GM12878 (cell line): ENCODE results near the gene BNIP5. TPM values are rescaled to one million over a fixed set of nuclear protein-coding genes. Genes with fewer than 3 reads are reported as not detected.
"Not testable (repeated sequence)": the region's sequence is repeated elsewhere in the genome, so short reads cannot be mapped to it uniquely, and the experiment has no call there.

Source experiments
- ATAC-seq: fragments of 200-7000 bp; cut with Tn5 transposase; 3 replicates; pipeline ENCODE4 v1.9.1; 2020; ENCODE audit warnings: mild to moderate bottlenecking, moderate library complexity
- BruUV-seq: library from RNA; stranded (reverse); fragments of 400-500 nt; replicated peaks from 2 replicates; lab custom pipeline; 2021; lab: Mats Ljungman, UMichigan
- CTCF ChIA-PET: fragments of 300-600 bp; sonication (Branson Sonifier 250); formaldehyde crosslinking; extraction: SDS; loops from one replicate; lab custom pipeline; 2021; ENCODE audit warnings: inconsistent platforms; lab: Yijun Ruan, JAX
- POLR2A ChIA-PET: fragments of 350-600 bp; formaldehyde crosslinking; extraction: SDS; loops from one replicate; lab custom pipeline; 2021; ENCODE audit warnings: inconsistent platforms; lab: Charles Lee
- RAD21 ChIA-PET: fragments of 300-600 bp; sonication (Branson Sonifier 250); formaldehyde crosslinking; loops from one replicate; lab custom pipeline; 2023; ENCODE audit warnings: antibody characterized with exemption; ENCODE audit not compliant: unreplicated experiment; lab: Charles Lee
- SMC1A ChIA-PET: fragments of 300-600 bp; sonication (Branson Sonifier 250); formaldehyde crosslinking; loops from one replicate; lab custom pipeline; 2023; ENCODE audit not compliant: unreplicated experiment, uncharacterized antibody; lab: Charles Lee
- DNase-seq: peaks from one replicate; pipeline ENCODE4 v3.0.0-alpha.2; 2011; ENCODE audit warnings: low read depth, low spot score
- FAIRE-seq: peaks from 3 replicates; lab custom pipeline; 2011; peaks lifted over from hg19 to GRCh38; lab: Jason Lieb, UNC
- H2AFZ ChIP-seq: 2 replicates; pipeline ENCODE4 v1.6.0; 2011; ENCODE audit warnings: low read depth, low read length, control low read depth; ENCODE audit not compliant: control insufficient read depth
- H3K27ac ChIP-seq: 2 replicates; pipeline ENCODE4 v1.5.1; 2011; ENCODE audit warnings: control low read depth; ENCODE audit not compliant: control insufficient read depth, insufficient read depth
- H3K27me3 ChIP-seq, 2 experiments: replicated peaks in 1 of 2; 2 replicates each; pipeline versions ENCODE4 v1.6.0 to v1.6.1; 2011; ENCODE audit warnings: low read length in 1 of 2; ENCODE audit not compliant: control insufficient read depth in 2 of 2, insufficient read depth in 2 of 2
- H3K36me3 ChIP-seq, 2 experiments: 2 replicates each; pipeline ENCODE4 v1.5.1; 2011; ENCODE audit warnings: low read length in 1 of 2; ENCODE audit not compliant: control insufficient read depth in 2 of 2, insufficient read depth in 2 of 2
- H3K4me1 ChIP-seq: 2 replicates; pipeline ENCODE4 v1.6.1; 2011; ENCODE audit warnings: mild to moderate bottlenecking, low read length, moderate library complexity, mixed read lengths; ENCODE audit not compliant: control insufficient read depth, insufficient read depth
- H3K4me2 ChIP-seq: 2 replicates; pipeline ENCODE4 v1.6.0; 2011; ENCODE audit warnings: control low read depth; ENCODE audit not compliant: control insufficient read depth, insufficient read depth
- H3K4me3 ChIP-seq: fragments of 200-600 bp; sonication (generic); 2 replicates; pipeline ENCODE4 v1.5.1; 2016
- H3K79me2 ChIP-seq: 2 replicates; pipeline ENCODE4 v1.6.0; 2011; ENCODE audit warnings: low read length; ENCODE audit not compliant: control insufficient read depth, insufficient read depth
- H3K9ac ChIP-seq: 2 replicates; pipeline ENCODE4 v1.8.0; 2011; ENCODE audit warnings: low read length, control low read depth, mixed read lengths; ENCODE audit not compliant: control insufficient read depth, insufficient read depth
- H3K9me3 ChIP-seq: replicated peaks from 3 replicates; pipeline ENCODE4 v1.5.1; 2011; ENCODE audit warnings: mild to moderate bottlenecking, low read length; ENCODE audit not compliant: control insufficient read depth, insufficient read depth
- H4K20me1 ChIP-seq: 2 replicates; pipeline ENCODE4 v1.6.0; 2011; ENCODE audit not compliant: control insufficient read depth, insufficient read depth
- EP300 ChIP-seq, 2 experiments: fragments of 150-350 bp in 1 of 2; IDR thresholded peaks; 2 replicates each; pipeline ENCODE4 v1.6.1; 2011 to 2012; ENCODE audit warnings: low read depth in 2 of 2, low read length in 2 of 2, borderline replicate concordance in 1 of 2, improper control_type of control experiment in 1 of 2, inconsistent platforms in 1 of 2; ENCODE audit not compliant: control insufficient read depth in 1 of 2
- HDGF ChIP-seq: fragments of 450-650 bp; IDR thresholded peaks from 2 replicates; pipeline ENCODE4 v1.6.1; 2016; ENCODE audit warnings: antibody characterized with exemption
- NBN ChIP-seq: fragments of 450-650 bp; IDR thresholded peaks from 2 replicates; pipeline ENCODE4 v1.6.1; 2016
- RAD51 ChIP-seq: fragments of 450-650 bp; IDR thresholded peaks from 2 replicates; pipeline ENCODE4 v1.6.1; 2016; ENCODE audit warnings: moderate library complexity, mild to moderate bottlenecking, inconsistent platforms
- SIX5 ChIP-seq: IDR thresholded peaks from 2 replicates; pipeline ENCODE4 v1.6.1; 2011; ENCODE audit warnings: mild to moderate bottlenecking, low read depth, low read length, moderate library complexity; ENCODE audit not compliant: severe bottlenecking
- WGBS: methylation state at CpG from one replicate; pipeline ENCODE4 v1.1.6; 2016; ENCODE audit warnings: low lambda C conversion rate; ENCODE audit not compliant: insufficient replicate concordance, insufficient coverage; ENCODE audit errors: missing lambda C conversion rate; 5-methylcytosine and 5-hydroxymethylcytosine counted together
- in situ Hi-C: fragments of 300-500 bp; cut with MboI; formaldehyde crosslinking; loops from 9 replicates; pipeline ENCODE4 v1.14.3; 2018; ENCODE audit warnings: mixed read lengths
- intact Hi-C: fragments of 100-400 bp; cut with micrococcal nuclease; formaldehyde crosslinking; loops from one replicate; pipeline ENCODE4 v1.14.2; 2022; ENCODE audit not compliant: unreplicated experiment
- polyA plus RNA-seq, 11 experiments: library from polyadenylated mRNA; depleted of rRNA in 4 of 11; unstranded in 6 of 11; stranded (reverse) in 5 of 11; fragments of >200 nt; fragmentation: Nextera tagmentation in 4 of 11; fragmentation: Illumina TruSeq in 1 of 11; extraction: Ambion mirVana in 4 of 11; extraction: Trizol in 1 of 11; gene quantifications; 1 replicate in 1 of 11; 2 replicates in 10 of 11; pipeline versions ENCODE4 v1.2.1 to v1.2.3, GENCODE V29; 2011 to 2016; ENCODE audit warnings: inconsistent platforms in 2 of 11, missing spikeins in 2 of 11, low read depth in 1 of 11
- total RNA-seq, 4 experiments: library from RNA; depleted of rRNA in 3 of 4; stranded (reverse); fragments of >200 nt in 3 of 4; fragmentation: Illumina TruSeq in 1 of 4; extraction: Trizol in 1 of 4; gene quantifications; 2 replicates each; pipeline versions ENCODE4 v1.2.1 to v1.2.3, GENCODE V29; 2013 to 2021
- TF ChIP-seq, protein P1 (sequence below): fragments of 450-650 bp; IDR thresholded peaks from 2 replicates; pipeline ENCODE4 v1.6.1; 2017; ENCODE audit warnings: low read depth, mild to moderate bottlenecking, moderate library complexity

BNIP5 gene
- total and polyA plus RNA-seq, 10 of the 15 experiments (the other 5 are each of a cell fraction or from before 2014, with no cell fraction given) = 0.02 to 0.68 (median 0.05) TPM; not detected in 2

DNA sequence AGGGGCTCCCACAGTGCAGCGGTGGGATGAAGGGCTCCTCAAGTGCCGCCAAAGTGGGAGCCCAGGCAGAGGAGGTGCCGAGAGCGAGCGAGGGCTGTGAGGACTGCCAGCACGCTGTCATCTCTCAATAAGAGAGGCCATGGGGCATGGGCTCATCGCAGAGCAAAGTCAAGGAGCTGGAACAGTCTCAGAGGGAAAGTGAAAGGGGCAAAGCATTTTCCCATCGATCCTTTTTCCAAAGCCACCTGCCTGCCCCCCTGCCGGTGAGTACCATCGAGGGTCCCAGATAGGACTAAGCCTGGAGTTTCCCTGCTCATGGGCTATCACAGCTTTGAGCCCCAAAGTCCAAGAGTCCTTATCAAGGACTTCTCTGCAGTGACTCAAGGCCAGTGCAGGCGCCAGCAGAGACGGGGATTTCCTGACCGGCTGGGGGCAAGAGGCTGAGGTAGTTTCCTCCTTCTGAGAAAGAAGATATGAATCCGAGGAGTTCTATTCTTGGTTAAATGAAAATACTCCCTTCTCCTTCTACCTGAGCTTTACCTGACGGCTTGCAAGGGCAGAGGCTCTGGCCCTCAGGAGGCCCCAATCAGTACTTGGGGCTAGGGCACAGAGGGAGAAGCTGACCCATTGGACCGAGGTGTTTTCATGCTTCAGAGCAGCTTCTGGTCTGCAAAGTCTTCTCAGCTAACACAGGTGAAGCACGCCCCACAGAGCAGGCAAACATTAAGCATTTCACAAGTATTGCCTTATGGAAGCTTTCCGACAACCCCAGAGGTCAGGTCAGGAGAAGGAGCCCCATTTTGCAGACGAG, 28.2 kb upstream of the BNIP5 start (continued):
- TF ChIP-seq EP300 (IDR thresholded peaks at IDR 0.05; ENCODE audit: borderline replicate concordance in 1 of 2, control insufficient read depth in 1 of 2, low read depth in 2 of 2, low read length in 2 of 2) (0 out of 4 replicates have a peak, but pooled peaks of 1 of the 2 experiments have one; percentile 9), HDGF (peak; percentile 55; the same call in 1 of the 2 replicates), SIX5 (no peak), NBN (0 out of 2 replicates have a peak, but pooled peaks have one; percentile 54), RAD51 (no peak)
- TF ChIP-seq, protein P1, sequence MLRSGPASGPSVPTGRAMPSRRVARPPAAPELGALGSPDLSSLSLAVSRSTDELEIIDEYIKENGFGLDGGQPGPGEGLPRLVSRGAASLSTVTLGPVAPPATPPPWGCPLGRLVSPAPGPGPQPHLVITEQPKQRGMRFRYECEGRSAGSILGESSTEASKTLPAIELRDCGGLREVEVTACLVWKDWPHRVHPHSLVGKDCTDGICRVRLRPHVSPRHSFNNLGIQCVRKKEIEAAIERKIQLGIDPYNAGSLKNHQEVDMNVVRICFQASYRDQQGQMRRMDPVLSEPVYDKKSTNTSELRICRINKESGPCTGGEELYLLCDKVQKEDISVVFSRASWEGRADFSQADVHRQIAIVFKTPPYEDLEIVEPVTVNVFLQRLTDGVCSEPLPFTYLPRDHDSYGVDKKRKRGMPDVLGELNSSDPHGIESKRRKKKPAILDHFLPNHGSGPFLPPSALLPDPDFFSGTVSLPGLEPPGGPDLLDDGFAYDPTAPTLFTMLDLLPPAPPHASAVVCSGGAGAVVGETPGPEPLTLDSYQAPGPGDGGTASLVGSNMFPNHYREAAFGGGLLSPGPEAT = peak; percentile 91

- H3K79me2 ChIP-seq, BruUV-seq, ATAC-seq, H3K27me3 ChIP-seq, in situ Hi-C loops, H4K20me1 ChIP-seq, H3K4me2 ChIP-seq, H3K36me3 ChIP-seq, H3K9ac ChIP-seq, H3K4me3 ChIP-seq, H2AFZ ChIP-seq, DNase-seq, H3K9me3 ChIP-seq, intact Hi-C loops, FAIRE-seq: not testable (repeated sequence)
- WGBS = 94% methylated on average over 19 of the region's 34 CpGs
- RAD21 ChIA-PET = interaction anchor here (0.9 to 1.4 kb wide), 4 partner anchors 8 to 58 kb away, joined by 3 to 9 read pairs (median 6); no protein-coding TSS in a partner anchor
- Histone ChIP-seq H3K4me1 (peaks cover 37% of the 10 kb centered on the region), H3K27ac (peak overlapping the region; percentile 81)
- SMC1A ChIA-PET = interaction anchor here (0.6 to 19.6 kb wide), 5 partner anchors 16 to 123 kb away, joined by 3 to 386 read pairs (median 5); partner anchors contain the start of gene BNIP5
- POLR2A ChIA-PET = interaction anchor here (0.9 to 1.7 kb wide), 5 partner anchors 8 to 62 kb away, joined by 3 to 8 read pairs (median 4); partner anchors contain the start of gene BNIP5
- CTCF ChIA-PET = interaction anchor here (0.7 to 17.3 kb wide), 6 partner anchors 22 to 401 kb away, joined by 3 to 483 read pairs (median 4); partner anchors contain the start of gene BNIP5
These were observed 27.5 kb upstream of the BNIP5 start for GRCh38 chr6:36364061-36364635.

- DNase-seq, H3K27me3 ChIP-seq, H3K27ac ChIP-seq, H3K79me2 ChIP-seq, FAIRE-seq, H3K36me3 ChIP-seq, H3K4me2 ChIP-seq, H3K9me3 ChIP-seq, H2AFZ ChIP-seq, in situ Hi-C loops, H3K4me3 ChIP-seq, intact Hi-C loops, BruUV-seq, H4K20me1 ChIP-seq, H3K9ac ChIP-seq, ATAC-seq: not testable (repeated sequence)
- POLR2A ChIA-PET = interaction anchor here (0.6 kb wide), 3 partner anchors 58 to 378 kb away, joined by 3 to 6 read pairs (median 5); no protein-coding TSS in a partner anchor
- WGBS = 82% methylated on average over 10 of the region's 13 CpGs
- SMC1A ChIA-PET = interaction anchor here (1.2 to 19.6 kb wide), 4 partner anchors 15 to 334 kb away, joined by 3 to 386 read pairs (median 98); partner anchors contain the start of gene BNIP5
- RAD21 ChIA-PET = interaction anchor here (0.6 to 9.8 kb wide), 5 partner anchors 17 to 217 kb away, joined by 3 to 122 read pairs (median 4); no protein-coding TSS in a partner anchor
- CTCF ChIA-PET = interaction anchor here (0.7 to 17.3 kb wide), 4 partner anchors 21 to 60 kb away, joined by 4 to 483 read pairs (median 158); partner anchors contain the start of gene BNIP5
- H3K4me1 ChIP-seq = peaks cover 44% of the 10 kb centered on the region
These were observed 26.7 kb upstream of the BNIP5 start for GRCh38 chr6:36363371-36363752.
